NB4 (cell line): Measurements from ENCODE around the gene STT3B.

Experiments used
- CTCF ChIP-seq: IDR thresholded peaks from one replicate; pipeline ENCODE4 v1.5.1; 2012; ENCODE audit warnings: low read depth, low read length
- MAX ChIP-seq: IDR thresholded peaks from 2 replicates; pipeline ENCODE4 v1.6.1; 2011; ENCODE audit warnings: low read depth, low read length
- MYC ChIP-seq: IDR thresholded peaks from 2 replicates; pipeline ENCODE4 v1.6.1; 2011; ENCODE audit warnings: low read depth, low read length
- POLR2A ChIP-seq: IDR thresholded peaks from 2 replicates; pipeline ENCODE4 v1.6.1; 2011; ENCODE audit warnings: mild to moderate bottlenecking; ENCODE audit not compliant: insufficient read length; ENCODE audit errors: extremely low read depth

GRCh38 chr3:31553258-31553657, 20.5 kb downstream of the STT3B start:
- TF ChIP-seq CTCF (no peak), MAX (no peak), MYC (no peak), POLR2A (no peak)
